Keratinocyte (primary cell): Measurements from ENCODE around the gene CHIA. TPM values are rescaled to one million over a fixed set of nuclear protein-coding genes. Genes with fewer than 3 reads are reported as not detected.

Experiments
- DNase-seq: peaks from one replicate; pipeline ENCODE4 v3.0.0-alpha.2; 2011; ENCODE audit warnings: low read depth, missing footprints, low spot score
- FAIRE-seq: peaks from 2 replicates; lab custom pipeline; 2011; peaks lifted over from hg19 to GRCh38; lab: Jason Lieb, UNC
- H2AFZ ChIP-seq: 2 replicates; pipeline ENCODE4 v1.6.0; 2012; ENCODE audit warnings: low read length, control low read depth, inconsistent platforms; ENCODE audit not compliant: control insufficient read depth
- H3K27ac ChIP-seq: 2 replicates; pipeline ENCODE4 v1.5.1; 2011; ENCODE audit warnings: low read length; ENCODE audit not compliant: control insufficient read depth, insufficient read depth
- H3K27me3 ChIP-seq: 3 replicates; pipeline ENCODE4 v1.6.0; 2011; ENCODE audit warnings: low read length; ENCODE audit not compliant: control insufficient read depth, insufficient read depth; ENCODE audit errors: extremely low read depth
- H3K36me3 ChIP-seq, 2 experiments: 2 replicates in 1 of 2; 3 replicates in 1 of 2; pipeline ENCODE4 v1.5.1; 2011; ENCODE audit warnings: low read length in 2 of 2, mild to moderate bottlenecking in 1 of 2; ENCODE audit not compliant: control insufficient read depth in 2 of 2, insufficient read depth in 2 of 2; ENCODE audit errors: extremely low read depth in 1 of 2
- H3K4me1 ChIP-seq: 3 replicates; pipeline ENCODE4 v1.5.1; 2011; ENCODE audit warnings: low read length; ENCODE audit not compliant: control insufficient read depth, insufficient read depth; ENCODE audit errors: extremely low read depth
- H3K4me2 ChIP-seq: 3 replicates; pipeline ENCODE4 v1.6.0; 2011; ENCODE audit warnings: low read depth, low read length; ENCODE audit not compliant: control insufficient read depth, insufficient read depth; ENCODE audit errors: extremely low read depth
- H3K4me3 ChIP-seq, 3 experiments: fragments of 200-600 bp in 1 of 3; sonication (generic) in 1 of 3; 2 replicates in 2 of 3; 3 replicates in 1 of 3; pipeline ENCODE4 v1.5.1; 2011 to 2016; ENCODE audit warnings: low read length in 3 of 3, mild to moderate bottlenecking in 3 of 3, control low read depth in 2 of 3, inconsistent platforms in 1 of 3, low read depth in 1 of 3, mixed read lengths in 1 of 3, mixed run types in 1 of 3, moderate library complexity in 1 of 3; ENCODE audit not compliant: control insufficient read depth in 2 of 3, insufficient read depth in 2 of 3; ENCODE audit errors: extremely low read depth in 1 of 3
- H3K79me2 ChIP-seq: 2 replicates; pipeline ENCODE4 v1.6.0; 2012; ENCODE audit warnings: low read length; ENCODE audit not compliant: control insufficient read depth, insufficient read depth
- H3K9ac ChIP-seq: 3 replicates; pipeline ENCODE4 v1.6.0; 2011; ENCODE audit warnings: low read length; ENCODE audit not compliant: control insufficient read depth, insufficient read depth; ENCODE audit errors: extremely low read depth
- H3K9me1 ChIP-seq: 3 replicates; pipeline ENCODE4 v1.6.0; 2011; ENCODE audit warnings: low read length; ENCODE audit not compliant: control insufficient read depth, insufficient read depth; ENCODE audit errors: extremely low read depth
- H3K9me3 ChIP-seq: 2 replicates; pipeline ENCODE4 v1.5.1; 2012; ENCODE audit warnings: low read depth, low read length; ENCODE audit not compliant: control insufficient read depth
- H4K20me1 ChIP-seq: 3 replicates; pipeline ENCODE4 v1.6.0; 2011; ENCODE audit warnings: low read length; ENCODE audit not compliant: control insufficient read depth, insufficient read depth; ENCODE audit errors: extremely low read depth
- CTCF ChIP-seq, 3 experiments: IDR thresholded peaks in 1 of 3; conservative IDR thresholded peaks in 1 of 3; optimal IDR thresholded peaks in 1 of 3; 2 replicates in 2 of 3; 3 replicates in 1 of 3; pipeline versions ENCODE3 to v1.5.1; 2011; ENCODE audit warnings: low read length in 3 of 3, mild to moderate bottlenecking in 3 of 3, moderate library complexity in 2 of 3, control low read depth in 1 of 3, inconsistent platforms in 1 of 3; ENCODE audit not compliant: insufficient read depth in 2 of 3; ENCODE audit errors: extremely low read depth in 1 of 3
- EZH2 ChIP-seq: IDR thresholded peaks from one replicate; pipeline ENCODE4 v1.6.1; 2012; ENCODE audit warnings: inconsistent platforms, mild to moderate bottlenecking, low read length, moderate library complexity
- dilution Hi-C: fragments of 300-500 bp; cut with MboI; formaldehyde crosslinking; loops from one replicate; pipeline ENCODE4 v1.7.0; 2020; ENCODE audit warnings: low sequenced_read_pairs; ENCODE audit not compliant: extremely low pct_ligation_motif_present
- polyA plus RNA-seq, 5 experiments: library from polyadenylated mRNA; depleted of rRNA in 3 of 5; stranded (reverse) in 3 of 5; stranded (forward) in 1 of 5; unstranded in 1 of 5; fragments of >200 nt; gene quantifications; 1 replicate in 1 of 5; 2 replicates in 3 of 5; 3 replicates in 1 of 5; pipeline versions ENCODE4 v1.2.1 to v1.2.3, GENCODE V29; 2011 to 2012; ENCODE audit warnings: missing spikeins in 2 of 5, low read depth in 1 of 5, low replicate concordance in 1 of 5

Gene CHIA
- polyA plus RNA-seq, 1 donor (not counting 4 experiments of a cell fraction or from before 2014, with no cell fraction given): not detected

DNA sequence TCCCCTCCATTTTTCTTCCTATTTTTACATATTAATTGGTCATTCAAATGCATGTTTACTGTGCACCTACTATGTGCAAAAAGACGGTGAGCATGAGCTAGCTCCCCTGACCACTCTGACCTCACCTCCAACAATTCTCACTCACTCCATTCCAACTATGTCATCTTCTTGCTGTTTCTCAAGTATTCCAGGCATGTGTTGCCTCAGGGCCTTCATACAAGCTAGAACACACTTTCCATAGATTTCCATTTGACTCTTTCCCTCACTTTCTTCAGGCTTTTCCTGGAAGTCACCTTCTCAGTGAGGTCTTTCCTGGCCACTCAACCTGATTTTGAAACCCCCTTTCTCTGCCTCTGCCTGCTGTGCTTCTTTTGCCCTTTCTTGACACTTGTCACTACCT lies 32.6 kb downstream of the CHIA start:
- H3K79me2 ChIP-seq: no peaks in the 10 kb centered on the region
- DNase-seq: peak; percentile 54
- FAIRE-seq: peak; percentile 90

GRCh38 chr1:111332190-111332589 lies 41.5 kb downstream of the CHIA start:
- DNase-seq (no peak), FAIRE-seq (no peak)
- no peaks in the 10 kb centered on the region for H3K27me3 ChIP-seq
- no peaks in the 10 kb centered on the region for H3K79me2 ChIP-seq
- H3K9me1 ChIP-seq: no peaks in the 10 kb centered on the region
- H3K36me3 ChIP-seq: no peaks in the 10 kb centered on the region
- H3K4me3 ChIP-seq: no peak overlapping the region
- H3K9me3 ChIP-seq: no peaks in the 10 kb centered on the region
- H3K27ac ChIP-seq: no peak overlapping the region
- no peak overlapping the region for H2AFZ ChIP-seq
- no peak for TF ChIP-seq EZH2
- TF ChIP-seq CTCF (optimal IDR thresholded peaks at IDR 0.05 in 1 of 3, IDR thresholded peaks at IDR 0.05 in 1 of 3, conservative IDR thresholded peaks at IDR 0.05 in 1 of 3; ENCODE audit: extremely low read depth in 1 of 3, insufficient read depth in 2 of 3, low read length in 3 of 3): no peak
- no peaks in the 10 kb centered on the region for H3K4me1 ChIP-seq
- H3K4me2 ChIP-seq: no peak overlapping the region
- H4K20me1 ChIP-seq: no peaks in the 10 kb centered on the region
- H3K9ac ChIP-seq: no peak overlapping the region
- dilution Hi-C loops: no loop called here

More for the DNA sequence above, 32.6 kb downstream of the CHIA start:
- Histone ChIP-seq H3K27me3 (no peaks in the 10 kb centered on the region), H3K36me3 (no peaks in the 10 kb centered on the region), H3K4me3 (no peak overlapping the region), H4K20me1 (no peaks in the 10 kb centered on the region), H3K27ac (no peak overlapping the region), H3K9me3 (no peaks in the 10 kb centered on the region), H3K9ac (no peak overlapping the region), H3K9me1 (no peaks in the 10 kb centered on the region), H3K4me1 (peaks cover 7% of the 10 kb centered on the region), H3K4me2 (peak overlapping the region; percentile 36), H2AFZ (no peak overlapping the region)
- TF ChIP-seq CTCF (optimal IDR thresholded peaks at IDR 0.05 in 1 of 3, IDR thresholded peaks at IDR 0.05 in 1 of 3, conservative IDR thresholded peaks at IDR 0.05 in 1 of 3; ENCODE audit: extremely low read depth in 1 of 3, insufficient read depth in 2 of 3, low read length in 3 of 3) (no peak), EZH2 (no peak)
- dilution Hi-C loops: no loop called here
